Measurements from ENCODE around the gene ACAP1. TPM values are rescaled to one million over a fixed set of nuclear protein-coding genes. Genes with fewer than 3 reads are reported as not detected.

Gene ACAP1
- total RNA-seq, 1 experiment from 2014 or later: 2.7 TPM

GRCh38 chr17:7311110-7311705, 25.1 kb upstream of the ACAP1 start:
- no peak for DNase-seq (ENCODE audit: low read depth, low spot score)
- no peak overlapping the region for H3K4me3 ChIP-seq (ENCODE audit: low read depth in 2 of 2, low read length in 2 of 2)
- intact Hi-C loops (cut with micrococcal nuclease; ENCODE audit: unreplicated experiment) (no loop called here), in situ Hi-C loops (cut with HindIII; ENCODE audit: low pct_unique_long_range_greater_than_20kb, low sequenced_read_pairs) (no loop called here)
- no peak for TF ChIP-seq POLR2AphosphoS5 (IDR thresholded peaks at IDR 0.05; ENCODE audit: low read depth, low read length)
- no peak for TF ChIP-seq SIN3A (IDR thresholded peaks at IDR 0.05; ENCODE audit: borderline replicate concordance, insufficient read depth, low read depth, low read length)
- TF ChIP-seq CTCF (IDR thresholded peaks at IDR 0.05): no peak
- no peak for TF ChIP-seq REST (IDR thresholded peaks at IDR 0.05; ENCODE audit: insufficient read depth in 1 of 2, low read depth in 2 of 2, low read length in 1 of 2)
- no peak for TF ChIP-seq TCF7L2 (IDR thresholded peaks at IDR 0.05; ENCODE audit: low read depth, low read length)
- no peaks in the 10 kb centered on the region for H3K27me3 ChIP-seq (ENCODE audit: control insufficient read depth, insufficient read depth, low read length)
- BruUV-seq (replicated peaks): no TSS peak
- peak overlapping the region; percentile 11; the same call in 1 of the 2 replicates for H3K27ac ChIP-seq (ENCODE audit: low read length)
- H3K9me3 ChIP-seq (ENCODE audit: control insufficient read depth, insufficient read depth, low read depth, low read length): no peaks in the 10 kb centered on the region
- no peak for ATAC-seq
- ChIA-PET POLR2A (no interaction called here), CTCF (no interaction called here)
- H3K36me3 ChIP-seq (ENCODE audit: control insufficient read depth, insufficient read depth, low read length): peaks cover 29% of the 10 kb centered on the region
- peaks cover 42% of the 10 kb centered on the region for H3K4me1 ChIP-seq (ENCODE audit: control insufficient read depth, insufficient read depth, low read length)

GRCh38 chr17:7312432-7313087, 23.8 kb upstream of the ACAP1 start:
- Histone ChIP-seq H3K4me3 (ENCODE audit: low read depth in 2 of 2, low read length in 2 of 2) (no peak overlapping the region), H3K4me1 (ENCODE audit: control insufficient read depth, insufficient read depth, low read length) (peaks cover 42% of the 10 kb centered on the region), H3K27ac (ENCODE audit: low read length) (peak overlapping the region; percentile 36; the same call in 1 of the 2 replicates), H3K27me3 (ENCODE audit: control insufficient read depth, insufficient read depth, low read length) (no peaks in the 10 kb centered on the region), H3K36me3 (ENCODE audit: control insufficient read depth, insufficient read depth, low read length) (peaks cover 29% of the 10 kb centered on the region), H3K9me3 (ENCODE audit: control insufficient read depth, insufficient read depth, low read depth, low read length) (no peaks in the 10 kb centered on the region)
- POLR2A ChIA-PET: interaction anchor here (0.5 to 1.9 kb wide), 4 partner anchors 17 to 819 kb away, joined by 3 to 5 read pairs (median 4); partner anchors contain the start of gene SLC2A4
- ATAC-seq: no peak
- no peak for DNase-seq (ENCODE audit: low read depth, low spot score)
- CTCF ChIA-PET: interaction anchor here (0.8 to 1.3 kb wide), 2 partner anchors 17 to 32 kb away, joined by 3 to 13 read pairs; partner anchors contain the start of gene SLC2A4
- no TSS peak for BruUV-seq (replicated peaks)
- in situ Hi-C loops (cut with HindIII; ENCODE audit: low pct_unique_long_range_greater_than_20kb, low sequenced_read_pairs): no loop called here
- TF ChIP-seq REST (IDR thresholded peaks at IDR 0.05; ENCODE audit: insufficient read depth in 1 of 2, low read depth in 2 of 2, low read length in 1 of 2): no peak
- peak; percentile 43; the same call in 1 of the 2 replicates for TF ChIP-seq POLR2AphosphoS5 (IDR thresholded peaks at IDR 0.05; ENCODE audit: low read depth, low read length)
- intact Hi-C loops (cut with micrococcal nuclease; ENCODE audit: unreplicated experiment): no loop called here
